ENCODE measurements around the gene RNU1-1.
"Not testable (repeated sequence)": the region's sequence is repeated elsewhere in the genome, so short reads cannot be mapped to it uniquely, and the experiment has no call there.

DNA sequence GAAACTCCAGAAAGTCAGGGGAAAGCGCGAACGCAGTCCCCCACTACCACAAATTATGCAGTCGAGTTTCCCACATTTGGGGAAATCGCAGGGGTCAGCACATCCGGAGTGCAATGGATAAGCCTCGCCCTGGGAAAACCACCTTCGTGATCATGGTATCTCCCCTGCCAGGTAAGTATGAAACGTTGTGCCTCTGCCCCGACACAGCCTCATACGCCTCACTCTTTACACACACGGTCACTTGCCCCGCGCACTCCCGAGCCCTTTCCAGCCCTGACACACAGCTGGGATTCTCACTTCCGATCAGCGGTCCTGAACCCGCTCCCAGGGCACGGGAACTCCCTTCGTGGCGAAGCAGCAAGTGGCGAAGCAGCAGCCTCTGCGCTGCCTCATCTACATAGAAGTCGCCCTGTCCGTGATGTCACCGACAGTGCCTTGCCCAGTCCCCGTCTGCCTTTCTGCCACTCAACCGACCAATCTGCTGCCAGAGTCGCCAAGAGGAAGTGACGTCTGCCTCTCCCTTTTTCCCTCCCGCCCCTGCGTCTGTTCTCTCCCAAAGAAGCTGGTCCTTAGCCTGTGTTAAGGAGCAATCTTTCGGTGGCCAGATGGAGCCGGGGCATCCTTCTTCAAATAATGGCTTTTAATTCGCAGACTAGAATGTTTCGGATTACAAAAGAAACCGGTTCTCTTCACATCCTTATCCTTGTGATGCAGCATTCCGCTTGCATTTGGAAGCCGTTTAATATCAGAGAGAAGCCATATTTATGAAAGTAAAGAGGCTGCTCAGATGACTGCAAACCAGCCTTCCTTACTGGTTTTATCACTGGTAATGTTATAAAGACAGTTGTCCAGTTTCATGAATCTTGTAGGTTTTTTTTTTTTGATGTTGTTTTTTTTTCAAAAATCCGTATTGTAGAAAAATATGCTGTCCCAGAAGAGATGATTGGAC is at the start of gene RNU1-1:
- TF ChIP-seq, protein P1, sequence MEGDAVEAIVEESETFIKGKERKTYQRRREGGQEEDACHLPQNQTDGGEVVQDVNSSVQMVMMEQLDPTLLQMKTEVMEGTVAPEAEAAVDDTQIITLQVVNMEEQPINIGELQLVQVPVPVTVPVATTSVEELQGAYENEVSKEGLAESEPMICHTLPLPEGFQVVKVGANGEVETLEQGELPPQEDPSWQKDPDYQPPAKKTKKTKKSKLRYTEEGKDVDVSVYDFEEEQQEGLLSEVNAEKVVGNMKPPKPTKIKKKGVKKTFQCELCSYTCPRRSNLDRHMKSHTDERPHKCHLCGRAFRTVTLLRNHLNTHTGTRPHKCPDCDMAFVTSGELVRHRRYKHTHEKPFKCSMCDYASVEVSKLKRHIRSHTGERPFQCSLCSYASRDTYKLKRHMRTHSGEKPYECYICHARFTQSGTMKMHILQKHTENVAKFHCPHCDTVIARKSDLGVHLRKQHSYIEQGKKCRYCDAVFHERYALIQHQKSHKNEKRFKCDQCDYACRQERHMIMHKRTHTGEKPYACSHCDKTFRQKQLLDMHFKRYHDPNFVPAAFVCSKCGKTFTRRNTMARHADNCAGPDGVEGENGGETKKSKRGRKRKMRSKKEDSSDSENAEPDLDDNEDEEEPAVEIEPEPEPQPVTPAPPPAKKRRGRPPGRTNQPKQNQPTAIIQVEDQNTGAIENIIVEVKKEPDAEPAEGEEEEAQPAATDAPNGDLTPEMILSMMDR (IDR thresholded peaks at IDR 0.05) = not testable (repeated sequence)
- not testable (repeated sequence) for TF ChIP-seq POLR2A (IDR thresholded peaks at IDR 0.05)
